Measurements from ENCODE around the gene JHY.

Gene JHY

DNA sequence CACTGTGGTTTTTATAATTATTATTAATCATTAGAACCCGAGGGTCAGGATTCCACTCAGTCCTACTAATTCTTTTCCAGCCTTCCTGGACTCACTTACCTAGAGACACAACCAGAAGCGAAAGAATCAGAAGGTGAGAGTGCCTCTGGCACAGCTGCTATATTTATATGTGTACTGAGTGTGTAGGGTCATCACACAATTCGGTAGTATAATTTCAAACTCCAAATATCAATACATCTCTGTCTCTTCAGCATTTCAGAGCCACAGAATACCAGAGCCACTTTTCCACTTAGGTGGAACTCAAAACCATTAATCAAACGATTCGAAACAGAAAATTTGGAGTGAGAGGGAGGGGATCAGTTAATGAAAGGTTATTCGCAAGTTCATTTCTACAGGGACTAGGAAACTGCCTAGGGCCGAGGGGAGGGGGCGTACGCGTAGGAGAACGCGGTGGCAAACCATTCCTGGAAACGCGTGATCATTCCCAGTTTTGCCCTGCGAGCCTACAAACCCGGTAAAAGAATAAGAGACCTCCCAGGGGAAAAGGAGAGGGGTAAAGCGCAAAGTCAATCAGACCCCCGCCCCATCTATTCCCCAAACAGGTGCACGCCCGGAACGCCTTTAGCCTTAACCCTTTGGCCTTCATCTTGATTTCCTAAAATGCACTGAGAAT is 93.6 kb downstream of the JHY start:
- no peak overlapping the region for H3K4me3 ChIP-seq (replicated peaks in 1 of 2; ENCODE audit: low read depth in 2 of 2, low read length in 2 of 2)
- no peak for DNase-seq (ENCODE audit: low read depth in 2 of 2)
- TF ChIP-seq, protein P1, sequence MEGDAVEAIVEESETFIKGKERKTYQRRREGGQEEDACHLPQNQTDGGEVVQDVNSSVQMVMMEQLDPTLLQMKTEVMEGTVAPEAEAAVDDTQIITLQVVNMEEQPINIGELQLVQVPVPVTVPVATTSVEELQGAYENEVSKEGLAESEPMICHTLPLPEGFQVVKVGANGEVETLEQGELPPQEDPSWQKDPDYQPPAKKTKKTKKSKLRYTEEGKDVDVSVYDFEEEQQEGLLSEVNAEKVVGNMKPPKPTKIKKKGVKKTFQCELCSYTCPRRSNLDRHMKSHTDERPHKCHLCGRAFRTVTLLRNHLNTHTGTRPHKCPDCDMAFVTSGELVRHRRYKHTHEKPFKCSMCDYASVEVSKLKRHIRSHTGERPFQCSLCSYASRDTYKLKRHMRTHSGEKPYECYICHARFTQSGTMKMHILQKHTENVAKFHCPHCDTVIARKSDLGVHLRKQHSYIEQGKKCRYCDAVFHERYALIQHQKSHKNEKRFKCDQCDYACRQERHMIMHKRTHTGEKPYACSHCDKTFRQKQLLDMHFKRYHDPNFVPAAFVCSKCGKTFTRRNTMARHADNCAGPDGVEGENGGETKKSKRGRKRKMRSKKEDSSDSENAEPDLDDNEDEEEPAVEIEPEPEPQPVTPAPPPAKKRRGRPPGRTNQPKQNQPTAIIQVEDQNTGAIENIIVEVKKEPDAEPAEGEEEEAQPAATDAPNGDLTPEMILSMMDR (IDR thresholded peaks at IDR 0.05; ENCODE audit: low read depth, low read length) = no peak

DNA sequence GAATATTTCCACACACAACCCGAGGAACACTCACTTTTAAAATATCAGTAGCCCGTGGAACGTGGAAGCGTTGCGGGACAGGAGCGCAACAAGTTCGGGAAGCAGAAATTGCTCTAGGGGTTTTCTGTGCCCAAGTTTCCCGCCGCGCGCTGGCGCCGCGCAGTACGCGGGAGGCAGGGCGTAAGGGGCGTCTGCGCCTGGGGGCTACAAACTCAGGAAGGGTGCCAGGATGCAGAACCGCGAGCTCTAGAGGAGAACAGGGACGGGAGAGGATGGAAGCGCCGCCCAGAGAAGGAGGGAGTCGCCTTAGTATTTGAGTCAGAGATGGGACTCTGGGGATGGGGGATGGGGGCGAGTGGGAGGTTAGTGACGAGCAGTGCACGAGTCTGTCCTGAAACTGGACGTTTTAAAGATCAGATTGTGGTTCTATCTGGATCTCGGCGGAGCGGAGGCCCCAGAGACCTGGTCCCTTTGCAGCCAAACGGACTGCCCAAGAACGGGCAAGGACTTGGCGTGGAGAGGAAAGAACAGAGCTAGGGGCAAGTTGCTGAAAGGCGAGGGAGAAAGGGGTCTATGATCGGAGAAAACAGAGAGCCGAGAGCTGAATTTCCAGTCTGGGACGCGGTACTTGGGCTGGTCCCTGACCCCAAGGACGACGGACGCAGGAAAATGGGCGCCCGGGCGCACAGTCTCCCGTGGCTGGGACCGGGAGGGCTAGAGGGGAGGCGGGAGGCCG is 94.3 kb downstream of the JHY start:
- DNase-seq (ENCODE audit: low read depth in 2 of 2) = no peak
- TF ChIP-seq, protein P1 (IDR thresholded peaks at IDR 0.05; ENCODE audit: low read depth, low read length) = no peak
- no peak overlapping the region for H3K4me3 ChIP-seq (replicated peaks in 1 of 2; ENCODE audit: low read depth in 2 of 2, low read length in 2 of 2)

DNA sequence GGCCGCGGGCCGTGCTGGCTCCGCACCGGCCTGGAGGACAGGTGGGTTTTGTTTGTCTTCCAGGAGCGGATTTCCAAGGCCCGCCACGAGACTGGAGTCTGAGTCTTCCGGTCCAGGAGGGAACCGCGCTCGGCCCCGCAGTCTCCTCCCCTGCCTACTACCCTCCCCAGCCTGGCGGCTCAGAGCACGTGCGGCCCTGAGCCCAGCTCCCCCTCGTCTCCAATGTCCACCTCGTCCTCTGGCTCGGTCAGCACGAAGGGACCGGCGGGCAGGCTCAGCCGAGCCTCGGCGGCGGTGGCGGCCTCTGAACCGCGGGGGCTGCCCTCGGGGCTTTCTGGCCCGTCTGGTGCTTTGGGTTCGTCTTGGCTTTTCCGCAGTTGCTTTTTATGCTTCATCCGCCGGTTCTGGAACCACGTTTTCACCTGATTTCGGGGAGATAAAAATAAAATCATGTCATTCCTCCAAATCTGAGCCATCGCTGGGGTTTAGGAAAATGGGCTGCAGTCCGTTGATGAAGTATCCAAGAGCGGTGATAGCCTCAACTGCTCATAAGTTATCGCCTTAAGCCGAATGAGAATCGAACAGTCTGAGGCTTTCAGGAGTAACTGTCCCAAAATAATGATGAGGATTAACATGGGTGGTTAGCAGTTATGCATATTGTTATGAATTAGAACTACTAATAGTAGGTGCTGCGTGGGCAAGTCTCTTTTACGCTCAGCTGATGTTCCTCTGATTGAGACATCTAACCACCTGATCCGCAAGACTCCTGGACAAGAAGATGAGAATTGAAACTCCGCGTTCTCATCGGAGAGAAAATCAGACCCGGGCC is 95.1 kb downstream of the JHY start:
- TF ChIP-seq, protein P1 (IDR thresholded peaks at IDR 0.05; ENCODE audit: low read depth, low read length) = no peak
- no peak overlapping the region for H3K4me3 ChIP-seq (replicated peaks in 1 of 2; ENCODE audit: low read depth in 2 of 2, low read length in 2 of 2)
- no peak for DNase-seq (ENCODE audit: low read depth in 2 of 2)

DNA sequence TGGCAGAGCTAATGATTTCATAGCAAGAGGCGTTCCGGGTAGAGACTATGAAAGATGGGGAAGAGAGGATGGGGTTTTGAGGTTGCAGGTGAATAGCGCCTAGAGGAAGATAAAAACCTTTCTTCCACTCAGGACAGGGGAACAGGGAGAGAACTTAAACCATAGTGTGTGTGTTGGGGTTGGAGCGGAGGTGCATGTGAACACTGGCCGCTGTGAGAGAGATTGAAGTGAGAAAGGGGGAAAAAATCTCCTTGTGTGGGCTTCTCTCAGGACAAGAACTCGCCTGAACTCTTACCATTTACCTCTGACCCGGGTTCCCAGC is 95.7 kb downstream of the JHY start:
- TF ChIP-seq, protein P1 (IDR thresholded peaks at IDR 0.05; ENCODE audit: low read depth, low read length) = no peak
- H3K4me3 ChIP-seq (replicated peaks in 1 of 2; ENCODE audit: low read depth in 2 of 2, low read length in 2 of 2) = no peak overlapping the region
- no peak for DNase-seq (ENCODE audit: low read depth in 2 of 2)

DNA sequence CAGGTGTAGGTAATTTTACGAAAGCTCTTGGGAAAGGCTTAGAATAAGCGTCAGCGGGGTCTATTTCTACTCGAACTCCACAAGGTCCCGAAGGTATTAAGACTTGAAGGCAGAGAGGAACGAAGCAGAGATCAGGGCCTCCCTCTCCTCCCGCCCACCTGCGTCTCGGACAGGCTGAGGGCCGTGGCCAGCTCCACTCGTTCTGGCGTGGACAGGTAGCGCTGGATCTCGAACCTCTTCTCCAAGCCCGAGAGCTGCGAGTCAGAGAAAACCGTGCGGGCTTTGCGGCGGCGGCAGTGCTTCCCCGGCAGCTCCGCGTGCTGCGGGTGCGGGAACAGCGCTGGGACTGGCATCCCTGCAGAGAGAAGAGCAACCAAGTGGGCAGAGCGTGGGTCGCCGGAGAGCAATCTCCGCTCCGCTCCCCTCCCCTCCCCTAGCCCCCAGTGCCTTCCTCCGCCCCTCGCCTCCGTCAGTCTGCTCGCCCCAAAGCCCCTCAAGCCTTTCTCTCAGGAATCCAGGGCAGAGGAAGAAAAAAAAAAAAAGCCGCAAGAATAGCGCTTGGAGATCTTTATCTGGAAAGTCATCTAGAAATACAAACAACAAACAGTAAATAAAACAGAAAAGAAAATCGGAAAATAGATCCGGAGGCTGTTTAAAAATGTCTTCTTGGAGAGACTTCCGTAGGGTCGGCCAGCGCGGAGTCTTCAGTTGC is 96.7 kb downstream of the JHY start:
- TF ChIP-seq, protein P1 (IDR thresholded peaks at IDR 0.05; ENCODE audit: low read depth, low read length) = no peak
- DNase-seq (ENCODE audit: low read depth in 2 of 2) = no peak
- H3K4me3 ChIP-seq (replicated peaks in 1 of 2; ENCODE audit: low read depth in 2 of 2, low read length in 2 of 2) = no peak overlapping the region

DNA sequence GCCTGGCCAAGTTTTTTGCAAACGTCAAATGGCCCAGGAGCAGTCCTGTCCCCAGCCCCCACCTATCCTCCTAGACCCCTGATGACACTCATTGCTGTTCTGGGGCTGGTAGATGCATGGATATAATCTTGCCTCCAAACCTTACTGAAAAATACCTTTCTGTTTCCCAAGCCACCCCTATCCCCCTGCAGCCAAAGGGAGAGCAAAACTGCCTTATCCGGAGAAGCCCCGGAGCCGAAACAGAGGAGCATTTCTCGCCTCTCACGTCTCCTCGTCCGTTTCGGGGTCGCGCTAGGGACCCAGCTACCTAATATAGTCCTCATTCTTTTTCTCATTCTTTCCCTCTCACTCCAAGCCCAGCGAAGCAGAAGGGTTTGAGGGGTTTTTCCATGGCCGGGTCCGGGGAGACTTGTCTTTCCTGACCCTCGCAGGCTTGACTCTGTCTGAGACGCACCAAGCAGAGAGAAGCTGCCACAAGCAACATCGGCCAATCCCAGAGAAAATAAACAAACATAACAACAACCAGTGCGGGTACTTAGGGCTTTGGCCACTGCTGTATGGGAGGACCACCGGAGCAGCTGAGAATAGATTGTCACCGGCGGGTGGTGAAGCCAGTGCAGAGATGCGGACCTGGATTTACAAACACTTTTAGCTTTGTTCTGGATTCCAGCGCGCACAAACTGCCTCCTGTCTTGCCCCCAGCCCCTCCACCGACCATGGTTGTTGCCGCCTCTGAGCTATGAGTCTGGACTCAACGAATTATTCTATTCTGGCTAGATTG is 97.4 kb downstream of the JHY start:
- TF ChIP-seq, protein P1 (IDR thresholded peaks at IDR 0.05; ENCODE audit: low read depth, low read length) = no peak
- no peak for DNase-seq (ENCODE audit: low read depth in 2 of 2)
- no peak overlapping the region for H3K4me3 ChIP-seq (replicated peaks in 1 of 2; ENCODE audit: low read depth in 2 of 2, low read length in 2 of 2)
